Measurements from ENCODE around the gene MRPL54.
"Not testable (repeated sequence)": the region's sequence is repeated elsewhere in the genome, so short reads cannot be mapped to it uniquely, and the experiment has no call there.

The MRPL54 gene

GRCh38 chr19:3803114-3803888 lies 40.8 kb downstream of the MRPL54 start:
- ATAC-seq: no peak
- H3K9me3 Mint-ChIP-seq: peaks cover 4% of the 10 kb centered on the region
- H3K36me3 Mint-ChIP-seq: no peaks in the 10 kb centered on the region
- H3K27ac Mint-ChIP-seq: no peak overlapping the region
- no peak overlapping the region for H3K4me3 Mint-ChIP-seq
- H3K27me3 Mint-ChIP-seq: peaks cover 54% of the 10 kb centered on the region
- H3K4me1 Mint-ChIP-seq: peaks cover 32% of the 10 kb centered on the region

- peaks cover 5% of the 10 kb centered on the region for H3K9me3 Mint-ChIP-seq
- no peak overlapping the region for H3K27ac Mint-ChIP-seq
Measured at GRCh38 chr19:3803986-3804385, 41.5 kb downstream of the MRPL54 start.

GRCh38 chr19:3804429-3804828 lies 41.9 kb downstream of the MRPL54 start:
- Mint-ChIP-seq H3K4me1 (peaks cover 39% of the 10 kb centered on the region), H3K4me3 (no peak overlapping the region), H3K36me3 (no peaks in the 10 kb centered on the region), H3K27me3 (peaks cover 48% of the 10 kb centered on the region), H3K27ac (no peak overlapping the region), H3K9me3 (peaks cover 5% of the 10 kb centered on the region)
- ATAC-seq: peak; percentile 13

More at GRCh38 chr19:3803986-3804385, 41.5 kb downstream of the MRPL54 start:
- peaks cover 36% of the 10 kb centered on the region for H3K4me1 Mint-ChIP-seq
- no peaks in the 10 kb centered on the region for H3K36me3 Mint-ChIP-seq
- H3K4me3 Mint-ChIP-seq: no peak overlapping the region
- ATAC-seq: peak; percentile 35
- peaks cover 52% of the 10 kb centered on the region for H3K27me3 Mint-ChIP-seq

DNA sequence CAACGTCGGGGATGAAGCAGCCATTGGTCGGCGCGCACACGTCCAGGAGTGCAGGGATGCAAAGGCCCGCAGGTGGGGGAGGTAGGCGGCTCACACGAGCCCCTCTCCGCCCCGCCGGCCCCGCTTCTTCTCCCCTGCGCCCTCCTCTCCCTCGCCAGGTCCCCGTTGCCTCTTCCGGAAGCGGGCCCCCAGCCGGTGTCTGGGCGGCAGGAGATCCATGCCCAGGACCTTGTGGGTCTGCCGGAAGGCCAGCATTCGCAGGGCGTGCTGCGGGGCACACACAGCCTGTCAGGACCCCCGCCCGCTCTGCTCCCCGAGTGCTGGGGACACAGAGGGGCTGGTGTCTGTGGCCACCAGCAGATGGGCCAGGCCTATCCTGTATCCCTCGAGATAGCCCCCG lies 43.4 kb downstream of the MRPL54 start:
- Mint-ChIP-seq H3K4me1 (peaks cover 51% of the 10 kb centered on the region), H3K27me3 (peaks cover 39% of the 10 kb centered on the region), H3K9me3 (peaks cover 5% of the 10 kb centered on the region), H3K36me3 (no peaks in the 10 kb centered on the region), H3K27ac (no peak overlapping the region), H3K4me3 (no peak overlapping the region)
- ATAC-seq: no peak

GRCh38 chr19:3807131-3807480 lies 44.6 kb downstream of the MRPL54 start:
- Mint-ChIP-seq H3K36me3 (no peaks in the 10 kb centered on the region), H3K9me3 (peaks cover 5% of the 10 kb centered on the region), H3K4me1 (peaks cover 46% of the 10 kb centered on the region), H3K4me3 (no peak overlapping the region), H3K27me3 (peaks cover 27% of the 10 kb centered on the region), H3K27ac (no peak overlapping the region)
- ATAC-seq: no peak

DNA sequence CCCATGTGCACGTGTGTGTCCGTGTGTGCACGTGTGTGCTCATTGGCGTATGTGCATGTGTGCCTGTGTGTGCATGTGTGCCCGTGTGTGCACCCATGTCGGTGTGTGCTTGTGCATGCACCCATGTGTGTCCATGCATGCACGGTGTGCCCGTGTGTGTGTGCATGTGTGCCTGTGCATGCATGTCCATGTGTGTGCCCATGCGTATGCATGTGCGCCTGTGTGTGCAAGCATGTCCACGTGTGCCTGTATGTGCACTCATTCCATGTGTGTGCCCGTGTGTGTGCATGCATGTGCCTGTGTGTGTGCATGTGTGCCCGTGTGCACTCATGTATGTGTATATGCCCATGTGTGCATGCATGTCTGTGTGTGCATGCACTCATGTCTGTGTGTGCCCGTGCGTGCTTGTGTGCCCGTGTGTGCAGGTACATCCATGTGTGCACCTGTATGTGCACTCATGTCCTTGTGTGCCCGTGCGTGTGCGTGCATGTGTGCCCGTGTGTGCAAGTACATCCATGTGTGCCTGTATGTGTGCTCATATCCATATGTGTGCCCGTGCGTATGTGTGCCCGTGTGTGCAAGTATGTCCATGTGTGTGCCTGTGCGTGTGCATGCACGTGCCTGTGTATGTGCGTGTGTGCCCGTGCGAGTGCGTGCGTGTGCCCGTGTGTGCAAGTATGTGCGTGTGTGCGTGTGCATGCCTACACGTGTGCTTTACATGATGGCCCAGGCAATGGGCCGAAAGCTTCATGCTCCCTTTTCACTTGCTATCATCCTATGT lies 45.3 kb downstream of the MRPL54 start:
- Mint-ChIP-seq H3K27me3 (peaks cover 20% of the 10 kb centered on the region), H3K36me3 (no peaks in the 10 kb centered on the region), H3K4me1 (peaks cover 52% of the 10 kb centered on the region), H3K4me3 (no peak overlapping the region), H3K27ac (no peak overlapping the region), H3K9me3 (peaks cover 5% of the 10 kb centered on the region)
- ATAC-seq: no peak

DNA sequence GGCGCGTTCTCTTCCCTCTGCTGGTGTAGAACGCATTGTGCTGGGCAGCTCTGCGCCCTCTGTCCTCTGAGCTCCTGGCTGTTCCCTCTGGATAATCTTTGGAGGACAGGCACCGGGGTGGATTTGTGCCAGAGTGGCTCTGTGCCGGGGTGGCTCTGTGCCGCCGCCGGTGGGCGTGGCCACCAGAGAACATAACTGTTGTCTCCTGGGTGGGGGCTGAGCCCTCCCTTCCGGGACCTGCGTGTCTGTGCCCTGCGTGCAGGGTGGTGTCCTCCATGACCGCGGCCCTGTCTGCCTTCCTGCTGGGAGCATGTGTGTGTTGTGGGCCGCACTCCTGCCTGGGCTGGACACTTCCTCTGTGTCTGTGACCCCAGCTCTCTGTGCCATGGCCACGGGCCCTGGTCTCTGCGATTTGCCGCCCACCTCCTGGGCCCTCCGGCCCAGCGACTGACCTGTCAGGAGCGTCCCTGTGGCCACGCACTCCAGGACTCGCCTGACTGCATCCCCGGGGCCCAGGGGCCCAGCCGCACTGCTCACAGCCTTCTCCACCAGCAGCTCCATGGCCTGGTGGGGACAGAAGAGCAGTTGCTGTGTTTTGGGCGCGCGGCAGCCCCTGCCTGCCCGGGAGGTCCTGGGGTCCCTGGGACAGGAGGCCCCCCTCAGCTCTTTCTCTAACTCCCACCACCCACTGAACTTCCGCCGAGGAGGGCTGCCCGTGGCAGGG lies 46.1 kb downstream of the MRPL54 start:
- Mint-ChIP-seq H3K4me3 (no peak overlapping the region), H3K9me3 (peaks cover 5% of the 10 kb centered on the region), H3K27ac (no peak overlapping the region), H3K4me1 (peaks cover 61% of the 10 kb centered on the region), H3K36me3 (no peaks in the 10 kb centered on the region), H3K27me3 (peaks cover 12% of the 10 kb centered on the region)
- ATAC-seq: no peak

DNA sequence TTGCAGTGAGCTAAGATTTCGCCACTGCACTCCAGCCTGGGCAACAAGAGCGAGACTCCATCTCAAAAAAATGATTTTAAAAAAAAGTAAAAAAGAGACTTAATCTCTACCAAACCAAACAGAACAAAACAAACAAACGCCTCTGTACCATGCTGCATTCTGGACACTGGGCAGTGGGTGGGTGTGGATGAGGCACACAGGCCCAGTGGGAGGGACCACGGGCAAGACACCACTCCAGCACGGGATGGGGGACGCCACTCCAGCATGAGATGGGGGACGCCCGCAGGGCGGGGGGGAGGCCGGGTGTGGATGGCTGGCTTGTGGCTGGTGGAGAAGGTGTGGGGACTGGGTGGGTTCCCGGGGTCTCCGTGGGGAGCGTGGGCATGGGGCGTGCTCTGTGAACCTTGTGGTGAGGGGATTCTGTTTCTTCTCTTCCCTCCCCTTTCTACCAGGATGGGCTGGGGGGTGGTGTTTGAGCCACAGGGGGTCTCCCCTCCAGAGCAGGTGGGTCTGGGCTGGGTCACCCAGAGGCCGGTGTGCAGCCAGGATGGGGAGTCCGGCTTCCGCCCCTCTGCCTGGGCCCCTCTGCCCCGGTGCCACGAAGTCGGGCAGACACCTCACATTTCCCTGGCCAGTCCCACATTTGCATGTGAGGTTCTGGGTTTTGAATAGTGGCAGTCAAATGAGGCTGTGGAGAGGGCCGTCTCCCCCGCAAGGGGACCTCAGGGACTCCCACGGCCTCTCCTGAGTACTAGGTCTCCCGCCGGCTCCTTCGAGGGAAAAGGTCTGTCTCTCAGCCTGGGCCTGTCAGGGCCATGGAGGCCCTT lies 47.6 kb downstream of the MRPL54 start:
- Mint-ChIP-seq H3K4me1 (peaks cover 69% of the 10 kb centered on the region), H3K36me3 (no peaks in the 10 kb centered on the region), H3K4me3 (no peak overlapping the region), H3K9me3 (peaks cover 5% of the 10 kb centered on the region), H3K27me3 (peaks cover 9% of the 10 kb centered on the region), H3K27ac (peak overlapping the region; percentile 70)
- ATAC-seq: peak; percentile 78

GRCh38 chr19:3810708-3811355 lies 48.4 kb downstream of the MRPL54 start:
- Mint-ChIP-seq H3K4me3 (no peak overlapping the region), H3K9me3 (peaks cover 5% of the 10 kb centered on the region), H3K4me1 (peaks cover 69% of the 10 kb centered on the region), H3K27ac (peak overlapping the region; percentile 70), H3K27me3 (peaks cover 9% of the 10 kb centered on the region), H3K36me3 (no peaks in the 10 kb centered on the region)
- ATAC-seq: peak; percentile 68

- no peak for ATAC-seq
Measured at GRCh38 chr19:3813473-3814392, 51.3 kb downstream of the MRPL54 start.

DNA sequence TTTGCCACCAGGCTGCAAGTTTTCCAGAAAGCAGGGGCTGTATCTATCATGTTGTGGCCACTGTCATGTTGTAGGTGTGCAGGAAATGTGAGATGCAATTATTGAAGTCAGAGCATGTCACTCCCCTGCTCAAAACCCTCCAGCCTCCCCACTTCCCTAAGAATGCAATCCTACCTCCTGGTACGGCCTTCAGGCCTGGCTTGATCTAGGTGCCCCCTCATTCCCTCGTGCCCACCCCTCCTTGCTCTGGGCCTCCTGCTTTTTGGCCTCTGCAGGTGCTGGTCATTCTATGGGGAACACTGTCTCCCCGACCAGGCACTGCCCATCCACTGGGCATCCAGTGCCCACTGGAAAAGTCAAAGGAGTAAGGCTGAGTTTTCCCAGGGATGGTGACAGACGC lies 52.2 kb downstream of the MRPL54 start:
- Mint-ChIP-seq H3K36me3 (no peaks in the 10 kb centered on the region), H3K4me3 (no peak overlapping the region), H3K4me1 (peaks cover 54% of the 10 kb centered on the region)

More at GRCh38 chr19:3813473-3814392, 51.3 kb downstream of the MRPL54 start:
- no peaks in the 10 kb centered on the region for H3K27me3 Mint-ChIP-seq
- no peaks in the 10 kb centered on the region for H3K36me3 Mint-ChIP-seq
- H3K4me1 Mint-ChIP-seq: peaks cover 54% of the 10 kb centered on the region
- H3K4me3 Mint-ChIP-seq: no peak overlapping the region
- H3K9me3 Mint-ChIP-seq: no peaks in the 10 kb centered on the region
- H3K27ac Mint-ChIP-seq: peak overlapping the region; percentile 70

DNA sequence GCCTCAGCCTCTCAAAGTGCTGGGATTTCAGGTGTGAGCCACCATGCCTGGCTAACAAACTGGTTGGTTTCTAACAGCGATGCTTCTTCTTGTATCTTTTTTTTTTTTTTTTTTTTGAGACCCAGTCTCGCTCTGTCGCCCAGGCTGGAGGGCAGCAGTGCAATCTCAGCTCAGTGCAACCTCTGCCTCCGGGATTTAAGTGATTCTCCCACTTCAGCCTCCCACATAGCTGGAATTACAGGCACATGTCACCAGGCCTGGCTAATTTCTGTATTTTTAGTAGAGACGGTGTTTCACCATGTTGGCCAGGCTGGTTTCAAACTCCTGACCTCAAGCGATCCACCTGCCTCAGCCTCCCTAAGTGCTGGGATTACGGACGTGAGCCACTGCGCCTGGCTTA lies 53.7 kb downstream of the MRPL54 start:
- H3K36me3 Mint-ChIP-seq, ATAC-seq, H3K27me3 Mint-ChIP-seq, H3K4me3 Mint-ChIP-seq, H3K27ac Mint-ChIP-seq, H3K9me3 Mint-ChIP-seq: not testable (repeated sequence)
- H3K4me1 Mint-ChIP-seq: peaks cover 45% of the 10 kb centered on the region

More for the DNA sequence above, 52.2 kb downstream of the MRPL54 start:
- Mint-ChIP-seq H3K9me3 (no peaks in the 10 kb centered on the region), H3K27me3 (no peaks in the 10 kb centered on the region), H3K27ac (no peak overlapping the region)
- no peak for ATAC-seq

DNA sequence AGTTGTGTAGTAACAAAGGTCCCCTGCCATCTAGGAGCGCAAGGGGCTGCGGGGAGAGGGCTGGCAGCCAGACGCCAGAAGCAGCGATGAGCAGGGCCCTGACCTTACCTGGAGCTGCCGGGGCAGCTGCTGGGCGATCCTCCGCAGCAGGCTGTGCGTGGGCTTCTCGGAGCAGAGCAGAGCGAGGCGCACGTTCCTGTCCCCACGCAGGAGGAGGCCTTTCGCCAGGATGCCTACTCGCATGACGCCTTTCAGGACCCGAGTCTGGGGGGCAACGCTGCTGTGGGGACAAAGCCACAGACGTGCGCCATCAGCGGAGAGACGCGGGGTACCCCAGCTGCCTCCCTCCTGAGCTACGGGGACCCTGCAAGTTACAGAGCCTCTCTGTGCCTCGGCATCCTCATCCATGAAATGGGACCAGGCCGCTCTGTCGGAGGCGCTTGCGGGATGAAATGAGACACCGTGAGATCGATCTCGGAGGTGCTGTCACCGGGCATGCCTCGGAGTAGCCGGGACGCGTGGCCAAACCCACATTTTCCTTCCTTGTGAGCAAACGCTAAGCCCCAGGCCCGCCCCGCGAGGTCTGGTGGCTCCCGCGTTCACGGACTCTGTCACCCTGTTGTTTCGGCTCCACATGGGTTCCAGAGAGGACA lies 54.2 kb downstream of the MRPL54 start:
- H3K36me3 Mint-ChIP-seq: no peaks in the 10 kb centered on the region
- H3K27ac Mint-ChIP-seq: no peak overlapping the region
- no peak for ATAC-seq
- no peaks in the 10 kb centered on the region for H3K9me3 Mint-ChIP-seq
- peaks cover 45% of the 10 kb centered on the region for H3K4me1 Mint-ChIP-seq
- no peaks in the 10 kb centered on the region for H3K27me3 Mint-ChIP-seq
- no peak overlapping the region for H3K4me3 Mint-ChIP-seq
